KBM-7 (cell line): Measurements from ENCODE around the gene WRAP73.

Source experiments
- DNase-seq: peaks from one replicate; pipeline ENCODE4 v3.0.0-alpha.2; 2015
- in situ Hi-C: fragments of 300-500 bp; cut with MboI; formaldehyde crosslinking; loops from 2 replicates; pipeline ENCODE4 v1.14.3; 2020; ENCODE audit warnings: low sequenced_read_pairs, low pct_unique_long_range_greater_than_20kb, mixed read lengths

The WRAP73 gene

GRCh38 chr1:3649342-3650247 is at the start of gene WRAP73:
Gene WRAP73 (minus strand): TSS chr1:3650103. CDS start chr1:3649999, 104 bp downstream.
- in situ Hi-C loops, result no loop called here
- DNase-seq, result peak; percentile 91

DNA sequence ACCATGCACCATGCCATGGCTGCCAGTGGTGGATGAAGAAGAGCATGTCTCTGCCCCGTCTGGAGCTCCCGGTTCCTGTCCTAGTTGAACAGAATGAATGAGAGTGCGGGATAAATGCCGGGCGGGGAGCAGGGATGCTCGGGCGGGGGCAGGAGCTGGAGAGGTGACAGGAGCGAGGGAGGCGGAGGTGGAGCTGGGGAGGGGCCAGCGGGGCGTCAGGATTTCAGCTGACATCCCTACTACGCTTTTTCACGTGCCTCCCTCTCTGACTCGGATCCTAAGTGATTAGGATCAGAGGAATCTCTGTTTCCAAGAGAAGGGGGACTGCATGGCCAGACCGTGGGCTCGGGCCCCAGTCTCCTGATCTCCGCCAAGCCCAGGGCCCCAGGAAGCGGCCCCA is 49.7 kb upstream of the WRAP73 start:
- no peak for DNase-seq

DNA sequence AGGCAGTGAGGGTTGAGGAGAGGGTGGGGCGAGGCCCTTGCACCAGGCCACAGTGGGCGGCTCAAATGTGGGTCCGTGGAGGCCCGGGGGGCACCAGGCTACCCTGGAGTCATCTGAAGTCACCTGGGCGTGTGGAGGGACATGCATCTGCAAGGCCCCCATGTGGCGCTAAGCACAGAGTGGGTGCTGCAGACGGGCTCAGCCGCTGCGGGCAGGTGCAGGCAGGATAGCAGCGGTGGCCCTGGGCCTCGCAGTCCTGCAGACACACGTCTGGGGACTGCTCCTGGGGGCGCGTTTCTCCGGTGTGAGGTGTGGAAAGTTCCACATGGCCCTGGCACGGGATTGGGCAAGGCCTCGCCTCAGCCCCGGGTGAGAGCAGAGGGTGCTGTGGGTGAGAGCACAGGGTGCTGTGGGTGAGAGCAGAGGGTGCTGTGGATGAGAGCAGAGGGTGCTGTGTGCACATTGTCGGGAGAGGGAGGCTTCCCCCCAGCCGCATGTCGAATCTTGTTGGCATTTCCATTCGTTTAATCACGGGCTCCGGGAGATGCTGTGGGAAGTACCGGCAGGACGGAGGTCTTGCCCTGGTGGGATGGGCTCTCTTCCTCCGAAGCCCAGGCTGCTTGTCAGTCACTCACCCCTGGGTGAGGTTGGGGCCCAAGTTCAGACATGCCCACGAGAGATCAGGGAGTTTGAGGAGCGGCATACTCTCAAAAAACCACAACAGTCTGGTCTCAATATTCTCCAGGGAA is 48.9 kb upstream of the WRAP73 start:
- in situ Hi-C loops, result no loop called here
- DNase-seq, result no peak

More for the DNA sequence above, 49.7 kb upstream of the WRAP73 start:
- in situ Hi-C loops, result no loop called here

DNA sequence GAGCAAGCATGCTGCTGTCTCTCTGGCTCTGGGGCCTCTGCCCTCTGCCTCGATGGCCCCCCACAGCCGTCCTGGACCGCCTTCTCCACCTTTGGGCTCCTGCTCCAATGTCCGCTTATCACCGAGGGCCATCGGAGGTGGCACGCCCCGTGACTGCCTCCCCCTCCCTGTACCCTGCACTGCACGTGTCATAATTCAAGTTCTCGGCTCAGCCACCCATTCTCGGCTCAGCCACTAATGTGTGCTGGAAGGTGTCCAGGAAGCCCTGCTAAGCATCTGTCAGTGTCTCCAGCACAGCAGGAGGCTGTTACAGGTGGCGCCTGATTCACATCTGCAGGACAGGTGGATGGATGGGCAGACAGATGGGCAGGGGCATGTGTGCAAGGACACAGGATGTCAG is 47.9 kb upstream of the WRAP73 start:
- no peak for DNase-seq
- in situ Hi-C loops, result no loop called here

DNA sequence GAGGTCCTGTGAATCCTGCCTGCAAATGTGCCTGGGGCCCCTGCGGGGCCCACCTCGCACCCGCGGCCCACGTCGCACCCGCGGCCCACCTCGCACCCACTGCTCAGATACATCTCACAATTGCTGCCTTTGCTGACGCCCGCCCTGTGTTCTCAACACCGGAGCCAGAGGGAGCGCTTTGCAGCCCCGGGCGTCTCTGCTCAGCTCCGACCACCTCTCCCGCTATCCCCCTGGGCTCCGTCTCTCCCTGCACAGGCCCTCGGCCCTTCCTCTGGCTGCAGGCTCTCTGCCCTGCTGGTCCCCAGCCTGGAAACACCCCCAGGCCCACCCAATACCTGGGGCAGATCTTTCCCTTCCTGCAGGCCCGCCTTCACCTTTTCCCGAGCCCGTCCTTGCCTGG is 47.2 kb upstream of the WRAP73 start:
- in situ Hi-C loops, result no loop called here

GRCh38 chr1:3696689-3697088 is 46.8 kb upstream of the WRAP73 start:
- in situ Hi-C loops, result no loop called here
- DNase-seq, result no peak

More for the DNA sequence above, 47.2 kb upstream of the WRAP73 start:
- no peak for DNase-seq

- in situ Hi-C loops, result no loop called here
- DNase-seq, result peak; percentile 64
Measured at GRCh38 chr1:3695326-3696217, 45.7 kb upstream of the WRAP73 start.

GRCh38 chr1:3693321-3693720 is 43.4 kb upstream of the WRAP73 start:
- DNase-seq, result no peak
- in situ Hi-C loops, result no loop called here

DNA sequence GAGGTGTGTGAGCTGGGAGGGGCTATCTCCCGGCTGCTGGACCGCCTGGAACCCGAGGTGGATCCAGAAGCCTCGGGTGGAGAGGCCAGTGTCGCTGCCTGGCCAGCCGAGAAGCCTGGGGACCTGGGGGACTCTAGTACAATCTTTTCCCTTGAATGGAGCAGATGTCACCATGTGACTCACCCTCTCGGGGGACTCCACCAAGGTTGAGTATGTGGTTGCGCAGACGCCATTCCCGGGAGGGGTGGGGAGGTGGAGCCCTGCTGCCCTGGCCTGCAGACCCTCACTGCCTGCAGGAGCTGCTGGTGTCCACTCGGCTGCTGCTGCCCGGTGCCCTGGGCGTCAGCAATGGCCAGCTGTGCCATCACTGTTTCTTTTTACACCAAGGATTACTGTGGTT is 42.7 kb upstream of the WRAP73 start:
- in situ Hi-C loops, result no loop called here
- DNase-seq, result no peak

DNA sequence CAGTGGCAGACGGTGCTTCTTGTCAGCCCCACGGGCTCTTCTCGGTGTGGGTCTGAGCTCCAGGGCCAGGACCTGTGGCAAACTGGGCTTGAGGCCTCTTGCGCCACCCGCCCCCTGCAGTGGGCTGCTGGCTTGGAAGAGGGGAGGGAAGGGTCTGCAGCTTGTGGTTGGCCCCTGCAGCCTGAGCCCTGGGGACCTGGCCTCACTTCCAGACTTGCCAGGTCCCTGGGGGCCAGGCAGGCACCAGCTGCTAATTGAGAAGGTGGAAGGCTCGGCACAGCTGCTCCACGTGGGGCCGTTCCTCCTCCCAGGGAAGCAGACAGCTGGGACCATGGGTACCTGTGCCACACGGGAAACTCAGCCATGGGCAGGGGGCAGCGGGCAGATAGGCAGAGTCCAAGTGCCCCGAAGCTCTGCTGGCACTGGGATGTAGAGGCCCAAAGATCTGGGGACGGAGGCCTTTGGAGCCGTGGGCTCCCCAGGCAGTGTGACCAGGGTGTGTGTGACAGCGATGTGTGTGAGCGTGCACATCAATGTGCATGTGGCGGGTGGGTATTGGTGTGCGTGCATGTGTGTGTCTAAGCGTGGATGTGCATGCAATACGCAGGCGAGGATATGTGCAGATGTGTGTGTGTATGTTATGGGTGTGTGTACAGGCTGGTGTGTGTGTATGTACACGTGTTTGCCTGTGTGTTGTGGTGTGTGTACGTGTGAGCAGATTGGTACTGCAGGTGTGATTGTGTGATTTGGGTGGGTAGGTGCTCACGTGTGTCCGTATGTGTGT is 41.7 kb upstream of the WRAP73 start:
- no peak for DNase-seq
- in situ Hi-C loops, result no loop called here

GRCh38 chr1:3690282-3691065 is 40.6 kb upstream of the WRAP73 start:
- in situ Hi-C loops, result no loop called here
- DNase-seq, result no peak

DNA sequence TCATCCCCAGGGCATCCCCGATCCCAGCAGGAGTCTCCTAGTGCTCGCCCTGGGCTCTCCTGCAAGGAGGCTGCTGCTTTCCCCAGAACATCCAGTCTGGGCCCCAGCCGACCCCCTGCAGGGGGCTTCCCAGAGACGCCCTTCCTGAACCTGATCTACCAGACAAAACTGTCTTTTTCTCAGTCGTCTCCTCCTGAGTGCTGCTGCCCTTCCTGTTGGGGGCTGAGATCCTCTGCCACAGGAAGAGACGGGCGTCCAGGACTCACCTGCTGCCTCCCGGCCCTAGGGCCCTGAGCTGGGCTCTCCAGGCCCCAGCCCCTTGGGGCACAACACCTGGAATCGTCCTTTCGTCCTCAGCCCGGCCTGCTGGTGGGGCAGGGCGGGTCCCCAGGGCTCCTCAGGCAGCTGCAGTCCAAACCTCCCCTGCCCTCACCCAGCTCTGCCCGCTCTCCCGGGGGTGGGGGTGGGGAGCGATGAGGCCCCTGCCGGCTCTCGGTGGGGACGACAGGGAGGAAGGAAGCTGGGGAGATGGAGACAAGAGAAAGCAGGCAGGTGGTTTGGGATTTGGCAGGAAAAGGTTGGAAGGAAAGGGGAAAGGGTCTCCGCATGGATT is 39.3 kb upstream of the WRAP73 start:
- no peak for DNase-seq
- in situ Hi-C loops, result no loop called here

GRCh38 chr1:3688356-3689137 is 38.6 kb upstream of the WRAP73 start:
- DNase-seq, result no peak
- in situ Hi-C loops, result no loop called here

- no peak for DNase-seq
- in situ Hi-C loops, result no loop called here
Measured at GRCh38 chr1:3687504-3687903, 37.6 kb upstream of the WRAP73 start.

DNA sequence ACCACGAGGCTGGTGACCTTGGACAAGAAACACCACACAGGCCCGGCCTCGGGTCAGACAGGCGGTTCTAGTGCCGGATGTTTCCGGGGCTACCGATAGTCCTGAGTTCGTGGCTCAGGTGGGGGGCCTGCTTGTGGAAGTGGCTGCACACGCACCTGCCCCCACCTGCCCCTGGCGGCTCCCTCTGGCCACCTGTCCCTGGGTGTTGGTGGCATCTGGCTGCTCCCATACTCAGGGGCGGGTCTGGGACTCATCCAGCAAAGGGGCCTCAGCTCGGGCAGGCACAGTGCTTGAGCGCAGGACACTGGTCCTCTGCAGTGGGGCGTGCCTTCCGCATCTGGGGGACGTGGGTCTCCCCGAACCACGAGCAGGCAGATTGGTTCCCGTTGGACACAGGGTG is 36.0 kb upstream of the WRAP73 start:
- in situ Hi-C loops, result no loop called here
- no peak for DNase-seq

- in situ Hi-C loops, result no loop called here
- DNase-seq, result no peak
Measured at GRCh38 chr1:3685222-3685621, 35.3 kb upstream of the WRAP73 start.

DNA sequence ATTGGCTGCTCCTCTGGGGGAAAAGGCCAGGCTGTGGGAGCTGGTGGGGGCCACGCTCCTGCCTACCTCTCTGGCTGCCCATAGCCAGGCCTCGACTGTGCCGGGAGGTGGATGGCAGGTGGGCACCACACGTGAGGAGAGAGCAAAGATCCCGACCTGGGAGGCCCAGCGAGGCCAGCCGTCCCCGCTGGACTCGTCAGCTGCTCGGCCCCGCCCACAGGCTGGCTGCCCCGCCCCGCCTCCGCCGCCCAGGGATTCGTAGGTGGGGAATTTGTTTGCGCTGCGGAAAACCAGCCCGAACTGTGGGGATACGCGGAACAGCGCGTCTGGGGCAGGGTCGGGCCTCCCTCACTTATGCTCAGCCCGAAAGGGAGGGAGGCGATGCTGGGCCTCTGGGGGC is 34.1 kb upstream of the WRAP73 start:
- in situ Hi-C loops, result no loop called here
- no peak for DNase-seq
